Kidney epithelial cell (primary cell): Measurements from ENCODE around the gene PLSCR3. TPM values are rescaled to one million over a fixed set of nuclear protein-coding genes. Genes with fewer than 3 reads are reported as not detected.

Experiments
- DNase-seq: peaks from one replicate; pipeline ENCODE4 v3.0.0-alpha.2; 2010; ENCODE audit warnings: low read depth
- H3K27me3 ChIP-seq: 2 replicates; pipeline ENCODE4 v1.6.0; 2011; ENCODE audit warnings: low read length; ENCODE audit not compliant: control insufficient read depth, insufficient read depth
- H3K36me3 ChIP-seq: 2 replicates; pipeline ENCODE4 v1.5.1; 2011; ENCODE audit warnings: low read length; ENCODE audit not compliant: control insufficient read depth, insufficient read depth
- H3K4me3 ChIP-seq: 2 replicates; pipeline ENCODE4 v1.5.1; 2011; ENCODE audit warnings: low read depth, mild to moderate bottlenecking, control low read depth, low read length
- total RNA-seq: library from RNA; depleted of rRNA; stranded (reverse); fragments of >200 nt; gene quantifications from 2 replicates; pipeline ENCODE4 v1.2.3, GENCODE V29; 2015
- TF ChIP-seq, protein P1 (sequence below): IDR thresholded peaks from 2 replicates; pipeline ENCODE4 v1.5.1; 2011; ENCODE audit warnings: mild to moderate bottlenecking, moderate library complexity, low read length, control low read depth, inconsistent platforms; ENCODE audit not compliant: insufficient read depth, poor library complexity, severe bottlenecking

Gene PLSCR3
- total RNA-seq, 1 donor from 2014 or later, result 61.8 TPM

DNA sequence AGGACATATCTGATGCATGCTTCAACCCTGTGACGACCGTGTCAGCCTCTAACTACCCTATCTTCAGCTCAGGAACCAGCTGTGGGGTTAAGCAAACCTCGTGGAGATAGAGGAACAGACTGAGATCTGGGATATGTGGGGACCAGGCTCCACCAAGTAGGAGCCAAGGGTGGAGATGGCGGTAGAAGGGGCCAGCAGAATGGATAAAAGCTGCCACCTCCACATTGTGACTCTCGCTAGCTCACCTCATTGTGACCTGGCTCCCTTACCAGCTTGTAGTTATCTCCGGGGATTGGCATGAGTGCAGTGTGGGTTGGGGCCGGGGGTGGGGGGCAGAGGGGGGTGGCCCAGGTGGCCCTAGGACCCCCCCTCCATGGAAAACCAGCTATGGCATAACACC, 31.0 kb upstream of the PLSCR3 start, which contains the start of gene SPEM2:
Gene SPEM2, plus strand, starts transcription at position 301 of the 400 bp plus-strand sequence. Its CDS starts 73 bp downstream, at position 374.
- H3K4me3 ChIP-seq, result no peak within 1 kb of the TSS
- H3K27me3 ChIP-seq, result no peaks in the 10 kb centered on the region
- TF ChIP-seq, protein P1, sequence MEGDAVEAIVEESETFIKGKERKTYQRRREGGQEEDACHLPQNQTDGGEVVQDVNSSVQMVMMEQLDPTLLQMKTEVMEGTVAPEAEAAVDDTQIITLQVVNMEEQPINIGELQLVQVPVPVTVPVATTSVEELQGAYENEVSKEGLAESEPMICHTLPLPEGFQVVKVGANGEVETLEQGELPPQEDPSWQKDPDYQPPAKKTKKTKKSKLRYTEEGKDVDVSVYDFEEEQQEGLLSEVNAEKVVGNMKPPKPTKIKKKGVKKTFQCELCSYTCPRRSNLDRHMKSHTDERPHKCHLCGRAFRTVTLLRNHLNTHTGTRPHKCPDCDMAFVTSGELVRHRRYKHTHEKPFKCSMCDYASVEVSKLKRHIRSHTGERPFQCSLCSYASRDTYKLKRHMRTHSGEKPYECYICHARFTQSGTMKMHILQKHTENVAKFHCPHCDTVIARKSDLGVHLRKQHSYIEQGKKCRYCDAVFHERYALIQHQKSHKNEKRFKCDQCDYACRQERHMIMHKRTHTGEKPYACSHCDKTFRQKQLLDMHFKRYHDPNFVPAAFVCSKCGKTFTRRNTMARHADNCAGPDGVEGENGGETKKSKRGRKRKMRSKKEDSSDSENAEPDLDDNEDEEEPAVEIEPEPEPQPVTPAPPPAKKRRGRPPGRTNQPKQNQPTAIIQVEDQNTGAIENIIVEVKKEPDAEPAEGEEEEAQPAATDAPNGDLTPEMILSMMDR, result no peak
- DNase-seq, result no peak
- no peaks in the 10 kb centered on the region for H3K36me3 ChIP-seq

DNA sequence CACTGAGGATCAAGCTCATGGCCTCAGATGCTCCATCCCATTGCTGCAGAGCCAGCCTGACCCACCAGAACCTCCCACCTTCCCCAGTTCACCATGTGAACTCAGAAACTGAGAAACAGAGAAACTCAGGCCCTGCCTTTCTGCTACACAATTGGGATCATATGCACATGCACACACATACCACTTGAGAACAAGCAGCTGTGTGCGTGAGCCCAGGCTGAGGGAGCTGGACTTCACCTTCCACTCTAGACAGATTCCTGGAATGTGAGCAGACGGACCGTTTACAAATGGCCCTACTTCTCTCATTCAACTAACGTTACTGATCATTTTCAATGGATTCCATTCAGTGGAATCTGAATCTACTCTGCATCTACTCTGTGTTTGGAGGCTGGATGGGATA, 29.4 kb upstream of the PLSCR3 start:
- Histone ChIP-seq H3K36me3 (no peaks in the 10 kb centered on the region), H3K4me3 (no peak overlapping the region), H3K27me3 (no peaks in the 10 kb centered on the region)
- TF ChIP-seq, protein P1, result no peak
- no peak for DNase-seq

DNA sequence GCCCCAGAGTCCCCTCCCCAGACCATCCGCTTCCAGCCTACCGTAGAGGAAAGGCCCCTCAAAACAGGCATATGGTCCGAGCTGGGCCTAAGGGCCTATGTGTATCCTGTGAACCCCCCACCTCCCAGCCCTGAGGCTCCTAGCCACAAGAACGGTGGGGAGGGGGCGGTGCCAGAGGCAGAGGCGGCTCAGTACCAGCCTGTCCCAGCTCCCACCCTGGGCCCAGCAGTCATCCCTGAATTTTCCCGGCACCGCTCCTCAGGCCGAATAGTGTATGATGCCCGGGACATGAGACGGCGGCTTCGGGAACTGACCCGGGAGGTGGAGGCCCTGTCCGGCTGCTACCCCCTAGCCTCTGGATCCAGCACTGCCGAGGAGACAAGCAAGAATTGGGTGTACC, 26.9 kb upstream of the PLSCR3 start:
- TF ChIP-seq, protein P1, result no peak
- no peaks in the 10 kb centered on the region for H3K36me3 ChIP-seq
- no peak overlapping the region for H3K4me3 ChIP-seq
- no peak for DNase-seq
- H3K27me3 ChIP-seq, result no peaks in the 10 kb centered on the region

DNA sequence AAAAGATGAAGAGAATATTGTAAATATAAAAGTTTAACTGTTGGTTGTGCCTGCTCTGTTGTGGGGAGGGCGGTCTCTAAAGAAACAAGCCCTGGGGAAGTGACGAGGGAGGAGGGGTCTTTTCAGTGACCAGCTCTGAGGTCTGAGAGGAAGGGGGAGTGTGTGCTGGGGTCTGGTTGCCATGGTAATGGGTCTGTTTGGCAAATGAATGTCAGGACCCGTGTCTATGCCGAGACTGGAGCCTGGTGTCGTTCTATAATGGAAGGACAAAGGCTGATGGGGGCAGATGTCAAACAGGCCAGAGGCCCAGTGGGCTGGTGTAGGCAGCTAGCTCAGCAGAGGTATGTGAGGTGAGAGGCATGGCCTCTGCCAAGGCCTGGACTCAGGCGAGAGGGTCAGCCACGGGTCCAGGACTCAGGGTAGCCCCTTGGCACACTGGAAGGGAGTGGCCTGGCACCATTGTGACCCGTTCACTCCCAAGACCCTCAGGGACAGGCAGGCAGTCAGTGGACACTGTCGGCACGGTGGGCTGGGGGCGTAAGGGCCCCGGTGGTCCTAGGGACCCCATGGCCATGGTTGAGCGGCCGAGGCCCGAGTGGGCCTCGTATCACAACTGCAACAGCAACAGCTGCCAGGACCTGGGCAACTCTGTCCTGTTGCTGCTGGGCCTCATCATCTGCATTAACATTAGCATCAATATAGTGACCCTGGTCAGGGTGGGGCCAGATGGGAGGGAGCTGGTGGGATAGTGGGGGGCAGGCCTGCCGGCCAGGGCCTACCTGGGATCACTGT, 25.7 kb upstream of the PLSCR3 start, which contains the start of gene SPEM1:
Gene SPEM1, plus strand, starts transcription at position 506 of the 792 bp plus-strand sequence. Its CDS starts 61 bp downstream, at position 567.
- TF ChIP-seq, protein P1, result no peak
- Histone ChIP-seq H3K36me3 (no peaks in the 10 kb centered on the region), H3K27me3 (no peaks in the 10 kb centered on the region), H3K4me3 (no peak within 1 kb of the TSS)
- no peak for DNase-seq

DNA sequence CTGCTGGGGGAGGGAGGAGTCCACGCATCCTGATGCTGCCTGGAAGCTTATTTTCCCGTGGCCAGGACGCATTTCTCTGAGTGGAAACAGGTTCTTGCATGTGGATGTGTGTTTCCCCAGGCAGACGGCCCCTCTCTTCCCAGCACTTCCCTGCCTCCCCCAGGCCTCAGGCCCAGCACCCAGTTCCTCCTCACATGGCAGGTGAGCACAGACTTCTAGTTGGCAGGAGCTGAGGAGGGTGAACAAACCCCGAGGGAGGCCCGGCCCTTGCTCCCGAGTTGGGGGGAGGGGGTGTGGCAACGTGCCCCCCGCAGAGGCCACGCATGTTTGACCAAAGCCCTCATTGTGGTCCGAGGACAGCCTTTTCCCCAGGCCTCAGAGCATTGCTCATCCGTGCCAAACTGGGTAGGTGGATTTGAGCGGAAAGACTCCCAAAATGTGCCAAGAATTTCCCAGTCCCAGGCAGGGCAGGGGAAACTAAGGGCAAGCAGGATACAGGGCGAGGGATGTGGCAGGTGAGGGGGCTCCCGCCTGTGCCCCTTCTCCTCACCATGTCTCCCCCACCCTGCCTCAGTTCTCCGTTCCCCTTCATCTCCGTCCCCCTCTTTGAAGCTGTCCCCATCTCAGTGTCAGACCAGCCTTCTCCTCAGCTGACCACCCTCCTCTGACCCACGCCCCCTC, 24.3 kb upstream of the PLSCR3 start:
- no peak overlapping the region for H3K4me3 ChIP-seq
- H3K36me3 ChIP-seq, result no peaks in the 10 kb centered on the region
- TF ChIP-seq, protein P1, result no peak
- DNase-seq, result no peak
- no peaks in the 10 kb centered on the region for H3K27me3 ChIP-seq
